Activated CD4-positive, alpha-beta T cell treated with anti-CD3 and anti-CD28 coated beads for 24 hours (primary cell): ENCODE data around the gene CPNE2.
A peak's percentile ranks its signal among the peaks of the same experiment; 100 is the strongest.
"Not testable (repeated sequence)": the region's sequence is repeated elsewhere in the genome, so short reads cannot be mapped to it uniquely, and the experiment has no call there.

ENCODE experiments used
- DNase-seq, 2 donors: peaks; one replicate each; pipeline ENCODE4 v3.0.0-alpha.2; 2020; ENCODE audit warnings: low read depth in 2 of 2

CPNE2 gene

DNA sequence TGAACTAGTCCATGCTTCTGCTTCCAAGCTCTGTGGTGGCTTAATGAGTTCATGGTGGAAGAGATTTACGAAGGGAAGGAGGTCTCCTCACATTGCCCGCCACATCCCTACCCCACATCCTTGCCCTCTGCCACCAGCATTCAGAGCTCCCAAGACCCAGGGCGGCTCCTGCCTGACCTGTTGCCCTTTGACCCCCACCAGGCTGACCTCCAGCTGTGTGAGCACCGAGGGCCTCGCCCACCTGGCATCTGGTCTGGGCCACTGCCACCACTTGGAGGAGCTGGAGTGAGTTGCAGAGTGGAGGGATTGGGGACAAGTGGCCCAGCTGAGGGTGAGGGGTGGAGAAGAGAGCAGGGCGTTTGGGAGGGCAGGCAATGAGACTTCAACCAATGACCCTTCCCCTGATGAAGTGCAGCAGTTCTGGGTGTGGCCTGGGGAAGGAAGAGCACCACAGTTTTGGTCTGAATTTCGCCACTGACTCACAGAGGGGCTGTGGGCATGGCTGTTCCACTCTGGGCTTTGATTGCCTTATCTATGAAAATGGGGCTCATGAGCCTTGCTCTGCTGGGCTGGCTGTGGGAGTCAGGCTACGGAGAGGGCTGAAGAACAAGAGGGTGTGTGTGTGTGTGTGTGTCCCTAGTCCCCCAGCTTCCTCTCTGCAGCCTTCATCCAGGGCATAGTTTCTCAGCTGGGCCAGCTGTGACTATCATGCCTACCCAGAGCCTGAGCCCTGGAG is 22.6 kb upstream of the CPNE2 start:
- DNase-seq = no peak

DNA sequence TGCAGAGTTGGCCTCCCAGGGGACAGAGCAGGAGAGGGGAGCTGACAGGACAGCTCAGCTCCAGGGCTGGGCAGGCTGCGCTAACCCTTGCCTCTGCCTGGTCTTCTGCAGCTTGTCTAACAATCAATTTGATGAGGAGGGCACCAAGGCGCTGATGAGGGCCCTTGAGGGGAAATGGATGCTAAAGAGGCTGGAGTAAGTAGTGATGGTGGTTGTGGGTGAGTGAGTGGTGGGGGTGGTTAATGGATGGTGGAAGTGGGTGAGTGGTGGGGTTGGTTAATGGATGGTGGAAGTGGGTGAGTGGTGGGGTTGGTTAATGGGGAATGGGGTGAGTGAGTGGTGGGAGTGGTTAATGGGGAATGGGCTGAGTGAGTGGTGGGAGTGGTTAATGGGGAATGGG is 22.0 kb upstream of the CPNE2 start:
- no peak for DNase-seq

- DNase-seq = not testable (repeated sequence)
Observed at GRCh38 chr16:57071081-57071732, 21.2 kb upstream of the CPNE2 start.

DNA sequence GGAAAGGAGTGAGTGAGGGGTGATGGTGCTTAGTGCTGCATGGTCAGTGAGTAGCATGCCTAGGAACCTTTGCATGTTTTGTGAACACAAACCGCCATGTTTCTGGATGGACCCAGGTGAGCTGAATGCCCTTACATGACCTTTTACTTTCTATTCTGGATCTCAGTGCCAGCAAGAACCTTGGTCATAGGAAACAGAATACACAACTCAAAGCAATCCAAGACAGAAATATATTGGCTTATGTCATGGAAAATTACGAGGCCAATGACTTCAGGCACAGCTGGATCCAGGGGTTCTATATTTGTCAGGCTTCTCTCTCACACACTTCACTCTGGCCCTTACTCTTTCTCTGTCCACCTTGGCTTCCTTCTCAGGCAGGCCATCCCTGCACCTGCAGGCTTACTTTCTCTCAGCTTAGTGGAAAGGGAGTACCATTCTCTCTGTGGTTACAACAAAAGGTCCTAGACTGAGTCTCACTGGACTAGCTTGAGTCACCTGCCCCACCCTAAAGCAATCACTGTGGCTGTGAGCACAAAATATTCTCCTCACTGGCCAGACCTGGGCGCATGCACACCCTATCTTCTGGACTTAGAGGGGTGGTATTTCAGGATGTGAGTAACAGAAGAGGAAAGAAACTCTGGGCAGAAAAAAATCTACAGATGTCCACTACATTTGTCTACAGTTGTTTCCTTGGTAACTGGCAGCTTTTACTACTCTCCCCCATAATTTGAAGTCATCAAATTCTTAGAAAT is 20.4 kb upstream of the CPNE2 start:
- DNase-seq = no peak

GRCh38 chr16:57072616-57073275 is 19.6 kb upstream of the CPNE2 start:
- no peak for DNase-seq

GRCh38 chr16:57077714-57078113 is 14.7 kb upstream of the CPNE2 start:
- DNase-seq = no peak

GRCh38 chr16:57081744-57082143 is 10.6 kb upstream of the CPNE2 start:
- DNase-seq = no peak

DNA sequence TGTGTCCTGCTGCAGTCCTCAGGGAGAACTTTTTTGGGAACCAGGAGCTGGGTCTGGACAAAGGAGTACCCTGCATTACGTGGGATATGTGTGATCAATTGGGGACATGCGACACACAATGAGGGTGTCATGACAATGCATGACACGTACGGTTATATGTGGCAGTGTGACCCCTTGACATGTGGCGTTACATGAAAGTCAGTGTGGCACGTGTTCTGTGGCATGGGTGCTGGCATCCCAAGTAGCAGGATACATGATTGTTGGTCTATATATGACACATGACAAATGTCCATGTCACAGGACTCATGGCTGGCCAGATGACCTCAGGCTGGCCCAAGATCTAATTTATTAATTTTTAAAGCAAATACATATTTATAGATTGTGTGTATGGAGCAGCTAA is 9.7 kb upstream of the CPNE2 start:
- no peak for DNase-seq

DNA sequence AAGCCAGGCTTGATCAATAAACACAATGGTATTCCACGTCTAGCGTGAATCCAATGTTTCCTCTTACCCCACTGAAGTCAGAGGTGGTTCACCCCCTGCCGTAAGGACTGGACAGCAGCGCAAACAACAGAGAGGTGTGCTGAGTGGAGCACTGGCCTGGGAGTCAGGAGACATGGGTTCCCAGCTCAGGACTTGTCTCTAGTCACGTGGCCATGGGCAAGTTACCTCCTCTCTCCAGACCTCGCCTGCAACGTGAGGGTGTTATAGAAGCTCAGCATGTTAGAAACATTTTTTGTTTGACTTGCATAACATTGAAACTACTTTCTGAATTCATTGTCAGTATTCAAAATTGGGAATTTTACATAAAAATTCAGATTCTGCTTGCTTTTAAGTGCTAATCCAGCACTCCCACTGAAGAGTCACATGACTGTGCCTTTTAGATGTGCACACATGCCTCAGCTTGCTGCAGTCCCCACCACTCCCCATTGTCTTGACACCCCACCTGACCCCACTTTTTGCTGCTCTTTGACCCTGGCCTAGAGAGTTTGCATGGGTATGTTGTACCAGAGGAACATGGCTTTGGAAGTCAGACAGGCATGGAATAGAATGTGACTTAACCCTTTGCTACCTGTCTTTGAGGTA is 8.8 kb upstream of the CPNE2 start:
- DNase-seq = no peak

GRCh38 chr16:57084257-57084770 is 8.1 kb upstream of the CPNE2 start:
- DNase-seq = peak; percentile 51 to 65

- DNase-seq = no peak
Observed at GRCh38 chr16:57084996-57085395, 7.4 kb upstream of the CPNE2 start.

DNA sequence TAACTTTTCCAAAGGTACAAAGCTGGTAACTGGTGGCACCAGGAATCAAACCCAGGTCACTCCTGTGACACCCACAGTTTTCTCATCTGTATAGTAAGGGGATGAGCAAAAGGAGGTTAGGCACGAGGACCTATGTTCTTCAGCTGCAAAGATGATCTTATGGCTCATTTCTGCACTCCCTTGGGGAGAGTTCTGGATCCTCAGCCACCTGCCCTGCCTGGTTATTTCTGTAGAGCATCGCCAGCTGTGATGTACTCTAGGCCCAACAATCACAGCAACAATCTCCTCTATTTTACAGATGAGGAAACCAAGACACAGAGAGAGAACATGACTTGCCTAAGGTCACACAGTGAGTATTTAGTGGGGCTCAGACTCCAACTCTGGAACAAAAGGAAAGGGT is 5.4 kb upstream of the CPNE2 start:
- DNase-seq = no peak

DNA sequence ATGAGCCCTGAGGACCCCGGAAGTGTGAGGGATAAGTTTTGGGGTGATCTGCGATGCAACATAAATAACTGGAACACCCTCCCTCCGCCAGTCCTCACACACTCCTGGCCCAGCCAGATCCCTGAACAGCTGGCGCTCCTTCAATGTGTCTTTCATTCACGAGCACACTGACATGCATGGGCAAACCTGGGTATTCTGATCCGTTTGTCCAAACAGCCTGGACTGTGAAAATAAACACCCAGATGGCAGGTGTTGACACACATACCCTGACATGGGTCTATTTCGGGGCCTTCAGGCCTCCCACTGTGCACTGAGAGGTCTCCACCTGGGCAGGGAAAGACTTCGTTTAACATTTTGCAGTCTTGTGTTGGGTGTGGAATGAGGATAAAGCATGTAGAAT is 3.0 kb upstream of the CPNE2 start:
- no peak for DNase-seq

DNA sequence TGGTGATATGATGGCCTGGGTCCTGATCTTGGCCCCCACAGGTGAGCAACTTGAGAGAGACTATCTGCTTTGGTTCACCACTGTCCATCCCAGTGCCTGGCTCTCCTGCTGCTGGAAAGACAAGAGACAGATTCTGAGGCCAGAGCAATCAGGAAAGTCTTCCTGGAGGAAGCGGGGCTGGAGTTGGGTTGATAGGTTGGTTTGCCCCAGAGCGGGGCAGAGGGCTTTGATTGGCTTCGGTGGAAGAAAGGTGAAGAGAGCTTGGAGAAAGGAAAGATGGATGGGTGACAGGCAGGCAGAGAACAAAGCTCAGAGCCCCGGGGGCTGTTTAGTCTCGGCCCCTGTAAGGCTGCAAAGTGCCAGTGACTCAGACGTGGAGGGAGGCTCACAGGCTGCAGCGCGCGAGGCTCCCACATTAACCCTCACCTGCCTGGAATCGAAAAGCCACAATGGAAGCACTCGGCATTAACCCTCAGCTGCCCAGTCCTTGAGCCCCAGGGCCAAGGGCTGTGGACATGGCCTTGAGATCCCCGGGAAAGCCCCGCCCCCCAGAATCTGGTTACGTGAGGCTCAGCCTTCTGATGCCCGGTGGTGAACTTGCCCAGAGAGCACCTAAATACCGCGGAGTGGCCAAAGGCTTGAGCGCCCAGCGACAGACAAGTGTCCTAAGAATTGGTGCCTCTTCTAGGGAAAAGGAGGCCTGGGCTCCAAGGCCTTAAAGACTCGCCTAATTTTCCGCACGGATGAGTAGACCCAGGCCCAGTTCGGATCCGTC is 996 bp upstream of the CPNE2 start:
- no peak for DNase-seq

GRCh38 chr16:57092786-57093411 is 516 bp downstream of the CPNE2 start:
- peak; percentile 21 to 22 for DNase-seq

- no peak for DNase-seq
Observed at GRCh38 chr16:57093666-57094564, 1.5 kb downstream of the CPNE2 start.

GRCh38 chr16:57094911-57095310 is 2.5 kb downstream of the CPNE2 start:
- DNase-seq = no peak

- DNase-seq = no peak
Observed at GRCh38 chr16:57096192-57096591, 3.8 kb downstream of the CPNE2 start.

GRCh38 chr16:57096793-57097192 is 4.4 kb downstream of the CPNE2 start:
- no peak for DNase-seq
